GM12878 (cell line): ENCODE data around the gene PTGR3. TPM values are rescaled to one million over a fixed set of nuclear protein-coding genes. Genes with fewer than 3 reads are reported as not detected.

Experiments
- BACH1 ChIP-seq: fragments of 450-650 bp; IDR thresholded peaks from 2 replicates; pipeline ENCODE4 v1.6.1; 2017; ENCODE audit warnings: mild to moderate bottlenecking, borderline replicate concordance
- BRCA1 ChIP-seq: IDR thresholded peaks from 2 replicates; pipeline ENCODE4 v1.6.1; 2011; ENCODE audit warnings: low read depth, low read length, improper control_type of control experiment
- EED ChIP-seq: sonication (generic); IDR thresholded peaks from 2 replicates; pipeline ENCODE4 v1.6.1; 2016; ENCODE audit warnings: antibody characterized with exemption, low read depth
- HCFC1 ChIP-seq: fragments of 150-350 bp; IDR thresholded peaks from 2 replicates; pipeline ENCODE4 v1.6.1; 2014; ENCODE audit warnings: low read length
- IKZF1 ChIP-seq: fragments of 450-650 bp; conservative IDR thresholded peaks from 2 replicates; pipeline ENCODE4 v1.6.1; 2017; ENCODE audit warnings: antibody characterized with exemption, mild to moderate bottlenecking
- IRF3 ChIP-seq: fragments of 450-650 bp; IDR thresholded peaks from 2 replicates; pipeline ENCODE4 v1.6.1; 2014; ENCODE audit warnings: mild to moderate bottlenecking
- KLF5 ChIP-seq: fragments of 450-650 bp; IDR thresholded peaks from 2 replicates; pipeline ENCODE4 v1.6.1; 2014; ENCODE audit warnings: mild to moderate bottlenecking; ENCODE audit not compliant: partially characterized antibody
- PML ChIP-seq: IDR thresholded peaks from 2 replicates; pipeline ENCODE4 v1.6.1; 2012; ENCODE audit warnings: low read length, inconsistent platforms
- SMARCA5 ChIP-seq: fragments of 450-650 bp; IDR thresholded peaks from 2 replicates; pipeline ENCODE4 v1.6.1; 2017; ENCODE audit warnings: mild to moderate bottlenecking
- SMC3 ChIP-seq: IDR thresholded peaks from 2 replicates; pipeline ENCODE4 v1.6.1; 2011; ENCODE audit warnings: low read length, improper control_type of control experiment, borderline replicate concordance
- SREBF1 ChIP-seq: IDR thresholded peaks from 2 replicates; pipeline ENCODE4 v1.6.1; 2012; ENCODE audit warnings: mild to moderate bottlenecking, low read length
- TARDBP ChIP-seq: IDR thresholded peaks from 2 replicates; pipeline ENCODE4 v1.6.1; 2016; ENCODE audit warnings: borderline replicate concordance
- TBL1XR1 ChIP-seq: IDR thresholded peaks from 2 replicates; pipeline ENCODE4 v1.6.1; 2012; ENCODE audit warnings: low read depth, low read length, improper control_type of control experiment
- ZNF687 ChIP-seq: fragments of 450-650 bp; IDR thresholded peaks from 2 replicates; pipeline ENCODE4 v1.6.1; 2017; ENCODE audit warnings: mild to moderate bottlenecking, moderate library complexity
- polyA plus RNA-seq, 11 experiments: library from polyadenylated mRNA; depleted of rRNA in 4 of 11; unstranded in 6 of 11; stranded (reverse) in 5 of 11; fragments of >200 nt; fragmentation: Nextera tagmentation in 4 of 11; fragmentation: Illumina TruSeq in 1 of 11; extraction: Ambion mirVana in 4 of 11; extraction: Trizol in 1 of 11; gene quantifications; 1 replicate in 1 of 11; 2 replicates in 10 of 11; pipeline versions ENCODE4 v1.2.1 to v1.2.3, GENCODE V29; 2011 to 2016; ENCODE audit warnings: inconsistent platforms in 2 of 11, missing spikeins in 2 of 11, low read depth in 1 of 11
- total RNA-seq, 4 experiments: library from RNA; depleted of rRNA in 3 of 4; stranded (reverse); fragments of >200 nt in 3 of 4; fragmentation: Illumina TruSeq in 1 of 4; extraction: Trizol in 1 of 4; gene quantifications; 2 replicates each; pipeline versions ENCODE4 v1.2.1 to v1.2.3, GENCODE V29; 2013 to 2021

Gene PTGR3
- total and polyA plus RNA-seq, 10 of the 15 experiments (the other 5 are each of a cell fraction or from before 2014, with no cell fraction given): 6.2 to 69.8 (median 21.9) TPM

- TF ChIP-seq SMC3: no peak
- no peak for TF ChIP-seq BACH1
- TF ChIP-seq ZNF687: no peak
- no peak for TF ChIP-seq KLF5
- no peak for TF ChIP-seq TARDBP
- no peak for TF ChIP-seq BRCA1
- TF ChIP-seq PML: no peak
- no peak for TF ChIP-seq HCFC1
- no peak for TF ChIP-seq IKZF1
- TF ChIP-seq IRF3: no peak
- no peak for TF ChIP-seq TBL1XR1
- no peak for TF ChIP-seq EED
- no peak for TF ChIP-seq SREBF1
- TF ChIP-seq SMARCA5: no peak
Measured at GRCh38 chr18:75252136-75252535, 43.2 kb upstream of the PTGR3 start (continued).
